Epithelial cell of esophagus (primary cell): ENCODE results near the gene TRMT5.

Experiments used
- DNase-seq: peaks from one replicate; pipeline ENCODE4 v3.0.0; 2010; ENCODE audit warnings: low read depth
- H3K4me3 ChIP-seq: 2 replicates; pipeline ENCODE4 v1.5.1; 2011; ENCODE audit warnings: mild to moderate bottlenecking, low read length, control low read depth
- CTCF ChIP-seq: IDR thresholded peaks from 2 replicates; pipeline ENCODE4 v1.5.1; 2011; ENCODE audit warnings: low read depth, mild to moderate bottlenecking, low read length, control low read depth, inconsistent platforms; ENCODE audit not compliant: insufficient read depth; ENCODE audit errors: missing control alignments

Gene TRMT5

GRCh38 chr14:60946773-60947172 is 34.1 kb downstream of the TRMT5 start:
- no peak overlapping the region for H3K4me3 ChIP-seq
- TF ChIP-seq CTCF: no peak
- DNase-seq: no peak

GRCh38 chr14:60945984-60946383 is 34.9 kb downstream of the TRMT5 start:
- DNase-seq: no peak
- no peak for TF ChIP-seq CTCF
- no peak overlapping the region for H3K4me3 ChIP-seq

GRCh38 chr14:60944204-60944603 is 36.7 kb downstream of the TRMT5 start:
- TF ChIP-seq CTCF: no peak
- no peak overlapping the region for H3K4me3 ChIP-seq
- no peak for DNase-seq

- no peak for TF ChIP-seq CTCF
- DNase-seq: no peak
These were observed 37.2 kb downstream of the TRMT5 start for GRCh38 chr14:60943637-60944032.

GRCh38 chr14:60935319-60935718 is 45.6 kb downstream of the TRMT5 start:
- DNase-seq: no peak
- no peak for TF ChIP-seq CTCF
- no peak overlapping the region for H3K4me3 ChIP-seq

More at GRCh38 chr14:60943637-60944032, 37.2 kb downstream of the TRMT5 start:
- no peak overlapping the region for H3K4me3 ChIP-seq

GRCh38 chr14:60933920-60934655 is 46.8 kb downstream of the TRMT5 start:
- H3K4me3 ChIP-seq: no peak overlapping the region
- no peak for DNase-seq
- no peak for TF ChIP-seq CTCF

- no peak for TF ChIP-seq CTCF
- H3K4me3 ChIP-seq: no peak overlapping the region
- no peak for DNase-seq
These were observed 49.7 kb downstream of the TRMT5 start for GRCh38 chr14:60931218-60931617.
